ENCODE results near the gene HMGN3.

DNA sequence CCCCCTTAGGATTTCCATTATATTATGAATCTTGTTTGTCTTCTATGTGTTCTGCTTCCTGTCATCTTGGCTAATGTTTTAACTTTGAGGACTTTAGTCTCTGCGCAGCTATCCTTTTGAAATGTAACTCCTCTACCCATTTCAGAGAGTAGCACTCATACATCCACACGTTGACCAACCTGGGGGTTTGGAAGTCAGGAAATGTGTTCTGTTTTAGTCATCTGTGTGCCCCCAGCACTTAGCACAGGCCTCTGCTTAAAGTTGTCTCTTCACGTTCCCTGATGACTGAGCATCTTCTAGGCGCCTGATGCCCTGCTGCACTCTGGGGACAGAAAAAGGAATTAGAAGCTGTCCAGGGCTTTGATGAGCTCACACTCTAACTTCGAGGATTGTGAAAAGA is 47.9 kb downstream of the HMGN3 start:
- TF ChIP-seq, protein P1, sequence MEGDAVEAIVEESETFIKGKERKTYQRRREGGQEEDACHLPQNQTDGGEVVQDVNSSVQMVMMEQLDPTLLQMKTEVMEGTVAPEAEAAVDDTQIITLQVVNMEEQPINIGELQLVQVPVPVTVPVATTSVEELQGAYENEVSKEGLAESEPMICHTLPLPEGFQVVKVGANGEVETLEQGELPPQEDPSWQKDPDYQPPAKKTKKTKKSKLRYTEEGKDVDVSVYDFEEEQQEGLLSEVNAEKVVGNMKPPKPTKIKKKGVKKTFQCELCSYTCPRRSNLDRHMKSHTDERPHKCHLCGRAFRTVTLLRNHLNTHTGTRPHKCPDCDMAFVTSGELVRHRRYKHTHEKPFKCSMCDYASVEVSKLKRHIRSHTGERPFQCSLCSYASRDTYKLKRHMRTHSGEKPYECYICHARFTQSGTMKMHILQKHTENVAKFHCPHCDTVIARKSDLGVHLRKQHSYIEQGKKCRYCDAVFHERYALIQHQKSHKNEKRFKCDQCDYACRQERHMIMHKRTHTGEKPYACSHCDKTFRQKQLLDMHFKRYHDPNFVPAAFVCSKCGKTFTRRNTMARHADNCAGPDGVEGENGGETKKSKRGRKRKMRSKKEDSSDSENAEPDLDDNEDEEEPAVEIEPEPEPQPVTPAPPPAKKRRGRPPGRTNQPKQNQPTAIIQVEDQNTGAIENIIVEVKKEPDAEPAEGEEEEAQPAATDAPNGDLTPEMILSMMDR (conservative IDR thresholded peaks at IDR 0.05; ENCODE audit: low read depth, low read length), result no peak
- no peak for TF ChIP-seq EZH2 (IDR thresholded peaks at IDR 0.05; ENCODE audit: low read length, unreplicated experiment)
